OCI-LY3 (cell line): ENCODE measurements around the gene PDE4D.

Source experiments
- EZH2phosphoT487 ChIP-seq: fragments of 200-600 bp; shearing (Covaris generic); IDR thresholded peaks from 2 replicates; pipeline ENCODE4 v1.6.1; 2018; ENCODE audit warnings: antibody characterized with exemption, mixed run types, low read depth
- TF ChIP-seq, protein P1 (sequence below): fragments of 200-600, 300-600 bp; sonication (generic); IDR thresholded peaks from 2 replicates; pipeline ENCODE4 v1.5.1; 2014; ENCODE audit warnings: antibody characterized with exemption, low read length, low read depth

DNA sequence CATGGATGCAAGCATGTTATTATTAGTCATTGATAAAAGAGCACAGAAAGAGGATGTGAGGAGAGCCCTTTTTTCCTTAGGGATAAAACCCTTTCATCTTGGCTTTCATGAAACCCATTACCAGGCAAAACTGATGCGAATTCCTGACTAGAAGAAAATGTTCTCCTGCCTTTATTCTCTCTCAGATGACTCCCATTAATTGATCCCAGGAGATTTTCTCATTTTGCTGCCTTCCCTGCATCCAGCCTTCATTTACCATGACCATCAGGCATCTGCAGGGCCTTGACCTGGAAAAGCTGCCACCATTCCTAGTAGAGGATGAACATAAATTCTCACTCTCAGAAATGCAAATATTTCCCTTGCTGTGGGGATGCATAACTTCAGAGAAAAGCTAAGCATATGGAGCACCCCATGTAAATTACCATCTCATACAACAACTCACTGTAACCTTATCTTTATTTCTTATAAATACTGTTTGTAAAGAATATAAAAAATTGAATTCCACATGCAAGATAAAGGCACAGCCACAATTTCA is 176.5 kb downstream of the PDE4D start:
- TF ChIP-seq, protein P1, sequence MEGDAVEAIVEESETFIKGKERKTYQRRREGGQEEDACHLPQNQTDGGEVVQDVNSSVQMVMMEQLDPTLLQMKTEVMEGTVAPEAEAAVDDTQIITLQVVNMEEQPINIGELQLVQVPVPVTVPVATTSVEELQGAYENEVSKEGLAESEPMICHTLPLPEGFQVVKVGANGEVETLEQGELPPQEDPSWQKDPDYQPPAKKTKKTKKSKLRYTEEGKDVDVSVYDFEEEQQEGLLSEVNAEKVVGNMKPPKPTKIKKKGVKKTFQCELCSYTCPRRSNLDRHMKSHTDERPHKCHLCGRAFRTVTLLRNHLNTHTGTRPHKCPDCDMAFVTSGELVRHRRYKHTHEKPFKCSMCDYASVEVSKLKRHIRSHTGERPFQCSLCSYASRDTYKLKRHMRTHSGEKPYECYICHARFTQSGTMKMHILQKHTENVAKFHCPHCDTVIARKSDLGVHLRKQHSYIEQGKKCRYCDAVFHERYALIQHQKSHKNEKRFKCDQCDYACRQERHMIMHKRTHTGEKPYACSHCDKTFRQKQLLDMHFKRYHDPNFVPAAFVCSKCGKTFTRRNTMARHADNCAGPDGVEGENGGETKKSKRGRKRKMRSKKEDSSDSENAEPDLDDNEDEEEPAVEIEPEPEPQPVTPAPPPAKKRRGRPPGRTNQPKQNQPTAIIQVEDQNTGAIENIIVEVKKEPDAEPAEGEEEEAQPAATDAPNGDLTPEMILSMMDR = no peak
- no peak for TF ChIP-seq EZH2phosphoT487
